ENCODE results near the gene MLX. TPM values are rescaled to one million over a fixed set of nuclear protein-coding genes. Genes with fewer than 3 reads are reported as not detected.

MLX gene
- total RNA-seq, 1 donor from 2014 or later: 30.2 TPM

Other genes with a start within 250 kb of the MLX start
- 158 TPM for gene STAT3, start 178.7 kb upstream of the MLX start, total RNA-seq
- gene CAVIN1, start 143.8 kb upstream of the MLX start, total RNA-seq: 336 TPM
- 69.5 TPM for gene ATP6V0A1, start 108.2 kb upstream of the MLX start, total RNA-seq
- gene NAGLU, start 30.9 kb upstream of the MLX start, total RNA-seq: 31.9 TPM
- gene HSD17B1, start 14.2 kb upstream of the MLX start, total RNA-seq: 0.21 TPM
- 20.4 TPM for gene COASY, start 5.0 kb upstream of the MLX start, total RNA-seq
- gene PSMC3IP, start 10.6 kb downstream of the MLX start, total RNA-seq: 3.0 TPM
- gene RETREG3, start 42.3 kb downstream of the MLX start, total RNA-seq: 52.6 TPM
- gene TUBG1, start 42.6 kb downstream of the MLX start, total RNA-seq: 21.1 TPM
- 6.2 TPM for gene TUBG2, start 92.2 kb downstream of the MLX start, total RNA-seq
- gene PLEKHH3, start 109.9 kb downstream of the MLX start, total RNA-seq: 38.9 TPM
- 1.5 TPM for gene CCR10, start 114.7 kb downstream of the MLX start, total RNA-seq
- 14.7 TPM for gene CNTNAP1, start 115.4 kb downstream of the MLX start, total RNA-seq
- gene EZH1, start 177.9 kb downstream of the MLX start, total RNA-seq: 35.6 TPM
- gene RAMP2, start 194.1 kb downstream of the MLX start, total RNA-seq: 11.9 TPM
- gene VPS25, start 206.3 kb downstream of the MLX start, total RNA-seq: 40.3 TPM
- gene WNK4, start 213.5 kb downstream of the MLX start, total RNA-seq: not detected
- 50.7 TPM for gene COA3, start 231.6 kb downstream of the MLX start, total RNA-seq
- gene CNTD1, start 231.8 kb downstream of the MLX start, total RNA-seq: not detected